D721Med (cell line): ENCODE results near the gene PAGE4.
A peak's percentile ranks its signal among the peaks of the same experiment; 100 is the strongest.

Source experiments
- DNase-seq: peaks from one replicate; pipeline ENCODE4 v3.0.0; 2011; ENCODE audit warnings: low spot score; ENCODE audit not compliant: insufficient read length
- FAIRE-seq: peaks from 2 replicates; lab custom pipeline; 2011; peaks lifted over from hg19 to GRCh38; lab: Jason Lieb, UNC
- CTCF ChIP-seq: IDR thresholded peaks from 2 replicates; pipeline ENCODE4 v1.5.1; 2012; ENCODE audit warnings: mild to moderate bottlenecking, control low read depth; ENCODE audit not compliant: insufficient read depth; ENCODE audit errors: missing control alignments

The PAGE4 gene

DNA sequence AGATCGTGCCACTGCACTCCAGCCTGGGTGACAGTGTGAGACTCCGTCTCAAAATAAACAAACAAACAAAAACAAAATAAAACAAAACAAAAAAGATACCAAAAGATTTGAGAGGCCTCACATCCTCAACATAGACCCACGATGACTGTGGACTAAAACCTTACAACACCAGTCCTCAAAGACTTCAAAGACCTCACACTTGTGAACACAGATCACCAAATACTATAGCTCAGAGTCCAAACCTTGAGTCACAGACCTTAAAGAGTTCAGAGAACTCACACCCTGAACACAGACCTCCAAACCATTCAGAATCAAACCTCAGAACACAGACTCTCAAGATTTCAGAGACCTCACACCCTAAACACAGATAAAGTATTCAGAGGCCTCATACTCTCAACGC is 12.7 kb upstream of the PAGE4 start:
- TF ChIP-seq CTCF: no peak
- no peak for DNase-seq
- FAIRE-seq: no peak

DNA sequence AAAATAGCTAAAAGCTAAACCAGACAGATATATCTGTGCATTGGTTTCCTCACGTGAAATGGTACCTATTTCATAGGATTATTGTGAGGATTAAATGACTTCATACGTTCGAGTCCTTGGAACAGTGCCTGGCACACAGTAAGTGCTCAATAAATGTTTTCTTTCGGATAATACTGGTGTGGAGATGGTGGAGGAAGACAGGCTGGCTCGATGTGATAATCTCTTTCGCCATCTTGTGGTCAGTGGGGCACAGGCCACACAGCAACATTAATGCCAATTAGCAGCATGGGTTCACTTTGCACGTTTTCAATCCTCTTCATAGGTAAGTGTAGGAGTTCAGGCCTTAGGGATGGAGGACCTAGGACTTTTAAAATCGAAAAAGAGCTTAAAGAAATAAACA is 9.3 kb downstream of the PAGE4 start:
- no peak for FAIRE-seq
- DNase-seq: no peak
- peak; percentile 41 for TF ChIP-seq CTCF

DNA sequence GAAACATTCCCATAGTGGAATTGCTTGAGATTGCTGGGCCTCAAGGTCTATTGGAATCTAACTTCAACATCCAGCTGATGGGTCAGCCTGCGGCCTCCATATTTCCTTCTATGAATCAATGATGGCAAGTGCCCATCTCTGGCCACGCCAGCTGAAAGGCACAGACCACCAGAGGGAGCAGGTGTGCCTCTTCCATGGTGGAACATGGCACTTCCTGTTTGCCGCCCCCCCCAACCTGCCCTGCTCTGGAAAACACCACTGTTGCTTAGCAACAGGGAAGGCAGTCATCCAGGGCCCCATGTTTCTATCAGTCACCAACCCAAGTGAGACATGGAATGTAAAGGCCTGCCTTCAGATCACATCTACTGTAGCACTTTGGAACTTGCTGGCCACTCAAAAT is 11.6 kb downstream of the PAGE4 start:
- DNase-seq (no peak), FAIRE-seq (no peak)
- TF ChIP-seq CTCF: peak; percentile 47

GRCh38 chrX:49842621-49843020 is 13.5 kb downstream of the PAGE4 start:
- no peak for DNase-seq
- TF ChIP-seq CTCF: no peak
- no peak for FAIRE-seq

GRCh38 chrX:49844611-49845010 is 15.5 kb downstream of the PAGE4 start:
- FAIRE-seq: no peak
- TF ChIP-seq CTCF: no peak
- DNase-seq: no peak

GRCh38 chrX:49845701-49846403 is 16.7 kb downstream of the PAGE4 start:
- FAIRE-seq (no peak), DNase-seq (no peak)
- TF ChIP-seq CTCF: no peak

DNA sequence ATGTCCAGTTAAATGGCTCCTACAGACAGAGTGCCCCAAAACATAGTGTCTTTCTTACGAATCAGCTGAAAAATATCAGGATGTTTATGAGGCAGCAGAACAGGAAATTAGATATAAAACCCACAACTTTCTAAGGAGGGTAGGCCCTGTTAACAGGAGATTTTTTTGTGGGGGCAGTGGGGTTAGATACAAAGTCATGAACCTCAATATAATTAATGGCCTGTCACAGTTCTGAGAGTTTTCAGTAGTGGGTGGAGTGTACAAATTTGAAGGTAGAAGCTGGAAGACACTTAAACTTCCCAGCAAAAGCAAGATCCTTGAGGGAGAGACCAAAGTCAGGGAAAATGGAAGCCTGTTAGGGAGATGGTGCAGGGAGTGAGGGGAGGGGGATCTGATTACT is 17.4 kb downstream of the PAGE4 start:
- DNase-seq (no peak), FAIRE-seq (no peak)
- TF ChIP-seq CTCF: no peak
